Measurements from ENCODE around the gene CTSZ.

DNA sequence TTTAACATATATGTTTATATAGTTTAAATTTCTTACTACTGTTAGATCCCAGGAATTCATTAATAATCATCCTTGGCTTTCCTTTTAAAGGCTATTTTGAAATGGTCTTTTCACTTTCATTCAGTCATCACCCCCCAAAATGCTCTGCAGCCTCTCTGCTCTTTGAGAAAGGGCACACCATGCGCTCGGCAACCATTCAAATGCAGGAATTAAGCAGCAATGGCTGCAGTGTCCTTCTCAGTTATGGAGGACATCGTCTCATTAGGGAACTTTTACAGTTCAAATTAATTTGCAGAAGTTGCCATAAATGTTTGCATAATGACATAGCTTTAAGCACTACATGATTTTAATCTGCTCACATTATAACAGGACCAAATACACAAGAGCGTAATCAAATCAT lies 18.5 kb upstream of the CTSZ start:
- no peak for TF ChIP-seq CTCF (IDR thresholded peaks at IDR 0.05)
- TF ChIP-seq EZH2 (IDR thresholded peaks at IDR 0.05; ENCODE audit: borderline replicate concordance, insufficient read depth, low read depth, low read length, poor library complexity, severe bottlenecking), result no peak
